ENCODE measurements around the gene MSL1.

Gene MSL1, protein sequence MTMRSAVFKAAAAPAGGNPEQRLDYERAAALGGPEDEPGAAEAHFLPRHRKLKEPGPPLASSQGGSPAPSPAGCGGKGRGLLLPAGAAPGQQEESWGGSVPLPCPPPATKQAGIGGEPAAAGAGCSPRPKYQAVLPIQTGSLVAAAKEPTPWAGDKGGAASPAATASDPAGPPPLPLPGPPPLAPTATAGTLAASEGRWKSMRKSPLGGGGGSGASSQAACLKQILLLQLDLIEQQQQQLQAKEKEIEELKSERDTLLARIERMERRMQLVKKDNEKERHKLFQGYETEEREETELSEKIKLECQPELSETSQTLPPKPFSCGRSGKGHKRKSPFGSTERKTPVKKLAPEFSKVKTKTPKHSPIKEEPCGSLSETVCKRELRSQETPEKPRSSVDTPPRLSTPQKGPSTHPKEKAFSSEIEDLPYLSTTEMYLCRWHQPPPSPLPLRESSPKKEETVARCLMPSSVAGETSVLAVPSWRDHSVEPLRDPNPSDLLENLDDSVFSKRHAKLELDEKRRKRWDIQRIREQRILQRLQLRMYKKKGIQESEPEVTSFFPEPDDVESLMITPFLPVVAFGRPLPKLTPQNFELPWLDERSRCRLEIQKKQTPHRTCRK

DNA sequence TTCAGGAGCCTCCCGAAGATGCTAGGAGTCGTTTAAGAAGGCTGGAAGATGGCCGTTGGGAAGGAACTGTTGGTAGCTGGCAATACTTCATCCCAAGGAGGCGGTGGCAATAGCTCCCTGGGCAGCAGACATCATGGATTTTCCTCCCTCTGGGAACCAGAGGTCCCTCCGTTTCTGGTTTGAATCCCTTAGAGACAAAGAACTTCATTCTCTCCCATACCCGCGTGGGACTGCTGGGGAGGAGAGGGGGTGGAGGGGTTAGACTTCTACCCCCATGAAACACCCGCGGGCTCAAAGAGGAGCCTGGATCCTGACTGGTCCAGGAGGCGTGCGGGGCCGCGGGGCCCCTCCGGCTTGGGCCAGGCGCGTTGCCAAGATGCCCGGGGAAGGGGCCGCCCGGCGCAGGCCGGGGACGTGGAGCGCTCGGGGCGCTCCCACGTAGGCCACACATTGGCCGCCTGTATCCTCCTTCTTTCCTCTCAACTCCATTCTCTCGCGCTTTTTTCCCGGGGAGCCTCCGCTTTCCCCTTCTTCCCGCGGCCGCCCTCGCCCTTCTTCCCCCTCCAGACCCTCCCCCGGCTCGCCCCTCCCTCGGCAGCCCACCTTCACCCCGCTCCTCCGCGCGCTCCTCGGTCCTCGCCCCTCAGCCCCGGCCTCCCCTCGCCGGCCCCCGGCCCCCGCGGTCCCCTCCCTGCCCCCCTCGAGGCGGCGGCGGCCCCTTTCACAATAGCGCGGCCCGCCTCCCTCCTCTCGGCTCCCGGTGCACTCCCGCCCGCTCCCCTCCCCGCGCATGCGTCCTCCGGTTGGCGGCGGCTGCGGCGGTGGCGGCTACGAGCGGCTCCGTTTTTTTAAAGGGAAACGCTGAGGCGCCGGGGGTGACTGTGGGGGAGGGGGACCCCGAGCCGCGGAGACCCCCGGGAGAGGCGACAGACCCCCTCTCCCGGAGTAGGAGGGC is at the start of gene MSL1:
Gene MSL1 (plus strand): TSS at position 791 of the 955 bp plus-strand sequence. CDS start 642 bp downstream, outside the sequence.
- no peak for DNase-seq (ENCODE audit: low read depth, low spot score)

GRCh38 chr17:40072040-40072734 is 49.6 kb upstream of the MSL1 start:
- DNase-seq (ENCODE audit: low read depth, low spot score): no peak

GRCh38 chr17:40072735-40073346 is 48.9 kb upstream of the MSL1 start:
- DNase-seq (ENCODE audit: low read depth, low spot score): no peak

DNA sequence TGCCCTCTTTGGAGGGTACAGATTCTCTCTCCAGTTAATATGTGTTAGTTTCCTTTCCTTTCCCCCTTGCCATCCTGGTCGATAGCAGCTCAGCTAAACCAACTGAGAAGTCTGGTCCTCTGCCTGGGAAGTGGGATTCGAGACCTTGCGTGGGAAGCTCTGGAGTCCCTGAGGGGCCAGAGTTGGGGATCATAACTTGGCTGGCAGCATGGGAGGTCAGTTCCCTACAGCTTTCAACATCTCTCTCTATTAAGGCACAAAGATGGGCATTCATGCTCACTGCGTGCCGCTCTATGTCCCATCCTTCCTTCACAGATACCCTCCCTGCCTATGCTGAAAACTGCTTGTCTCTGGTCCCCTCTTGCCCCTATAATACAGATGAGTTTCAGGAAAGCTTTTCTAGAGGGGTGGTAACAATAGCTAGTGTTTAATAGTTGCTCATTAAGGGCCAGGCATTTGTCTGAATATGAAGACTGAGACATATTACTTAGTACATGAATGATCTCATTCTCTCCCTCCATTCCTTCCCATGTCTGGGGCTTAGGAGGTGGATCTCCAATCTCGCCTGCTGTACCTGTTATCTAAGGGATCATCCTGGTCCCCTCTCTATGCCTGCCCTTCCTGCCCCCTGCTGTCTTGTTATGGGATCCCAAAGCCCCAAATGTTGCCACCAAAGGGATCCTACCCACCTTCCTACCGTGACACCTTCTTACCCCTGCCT is 48.2 kb upstream of the MSL1 start:
- DNase-seq (ENCODE audit: low read depth, low spot score): no peak

- no peak for DNase-seq (ENCODE audit: low read depth, low spot score)
Observed at GRCh38 chr17:40074175-40074512, 47.6 kb upstream of the MSL1 start.

GRCh38 chr17:40074871-40075200 is 46.9 kb upstream of the MSL1 start:
- DNase-seq (ENCODE audit: low read depth, low spot score): no peak

DNA sequence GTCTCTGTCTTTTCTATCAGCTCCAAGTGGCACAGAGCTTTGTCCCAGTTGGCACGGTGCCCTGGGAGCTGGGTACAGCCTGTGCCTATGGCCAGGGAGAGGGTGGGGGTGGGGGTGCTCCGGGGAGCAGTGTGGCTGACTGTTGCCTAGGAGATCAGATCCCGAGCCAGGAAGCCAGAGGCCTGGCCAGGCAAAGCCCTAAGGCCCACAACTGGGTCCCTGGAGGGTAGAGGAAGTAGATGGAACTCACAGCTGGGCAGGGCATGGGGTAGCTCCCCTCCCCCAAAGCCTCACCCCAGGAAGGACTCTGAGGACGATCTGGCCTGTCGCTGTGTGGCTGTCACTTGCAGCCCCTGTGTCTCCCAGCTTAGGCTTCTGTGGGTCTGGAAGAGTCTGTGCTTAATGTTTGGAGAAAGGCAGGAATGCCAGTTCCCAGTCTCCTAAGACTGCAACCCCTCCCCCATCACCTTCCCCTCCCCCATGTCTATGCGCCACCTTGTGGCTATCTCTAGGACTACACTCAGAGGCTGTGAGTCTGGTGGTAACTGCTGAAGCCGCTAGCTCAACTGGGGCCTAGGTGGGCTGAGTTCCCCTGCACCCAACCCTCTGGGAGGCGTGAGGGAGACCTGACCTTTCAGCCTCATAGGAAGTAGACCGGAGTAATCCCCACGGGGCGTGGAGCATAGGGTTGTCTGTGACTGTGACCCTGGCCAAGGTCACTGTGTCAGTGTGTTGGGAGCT is 46.4 kb upstream of the MSL1 start:
- no peak for DNase-seq (ENCODE audit: low read depth, low spot score)

GRCh38 chr17:40075942-40076498 is 45.8 kb upstream of the MSL1 start:
- DNase-seq (ENCODE audit: low read depth, low spot score): no peak

DNA sequence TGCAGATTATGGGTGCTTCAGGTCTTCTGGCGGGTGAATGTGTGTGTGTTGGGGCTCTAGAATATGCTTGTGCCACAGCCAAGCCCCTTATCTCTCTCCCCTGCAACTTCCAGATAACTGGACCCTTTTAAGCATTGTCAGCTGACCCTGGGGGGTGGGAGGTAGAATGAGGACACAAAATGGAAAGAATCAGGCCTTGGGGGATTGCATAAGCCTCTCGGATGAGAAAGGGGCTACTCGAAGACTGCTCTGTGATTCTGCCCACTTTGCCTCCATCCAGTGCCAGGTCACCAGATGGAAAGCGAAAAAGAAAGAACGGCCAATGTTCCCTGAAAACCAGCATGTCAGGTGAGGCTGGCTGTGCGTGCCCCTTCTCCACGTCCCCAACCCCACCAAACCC is 45.2 kb upstream of the MSL1 start:
- DNase-seq (ENCODE audit: low read depth, low spot score): no peak

GRCh38 chr17:40079545-40079944 is 42.2 kb upstream of the MSL1 start:
- DNase-seq (ENCODE audit: low read depth, low spot score): no peak

- DNase-seq (ENCODE audit: low read depth, low spot score): no peak
Observed at GRCh38 chr17:40084477-40084876, 37.3 kb upstream of the MSL1 start.

DNA sequence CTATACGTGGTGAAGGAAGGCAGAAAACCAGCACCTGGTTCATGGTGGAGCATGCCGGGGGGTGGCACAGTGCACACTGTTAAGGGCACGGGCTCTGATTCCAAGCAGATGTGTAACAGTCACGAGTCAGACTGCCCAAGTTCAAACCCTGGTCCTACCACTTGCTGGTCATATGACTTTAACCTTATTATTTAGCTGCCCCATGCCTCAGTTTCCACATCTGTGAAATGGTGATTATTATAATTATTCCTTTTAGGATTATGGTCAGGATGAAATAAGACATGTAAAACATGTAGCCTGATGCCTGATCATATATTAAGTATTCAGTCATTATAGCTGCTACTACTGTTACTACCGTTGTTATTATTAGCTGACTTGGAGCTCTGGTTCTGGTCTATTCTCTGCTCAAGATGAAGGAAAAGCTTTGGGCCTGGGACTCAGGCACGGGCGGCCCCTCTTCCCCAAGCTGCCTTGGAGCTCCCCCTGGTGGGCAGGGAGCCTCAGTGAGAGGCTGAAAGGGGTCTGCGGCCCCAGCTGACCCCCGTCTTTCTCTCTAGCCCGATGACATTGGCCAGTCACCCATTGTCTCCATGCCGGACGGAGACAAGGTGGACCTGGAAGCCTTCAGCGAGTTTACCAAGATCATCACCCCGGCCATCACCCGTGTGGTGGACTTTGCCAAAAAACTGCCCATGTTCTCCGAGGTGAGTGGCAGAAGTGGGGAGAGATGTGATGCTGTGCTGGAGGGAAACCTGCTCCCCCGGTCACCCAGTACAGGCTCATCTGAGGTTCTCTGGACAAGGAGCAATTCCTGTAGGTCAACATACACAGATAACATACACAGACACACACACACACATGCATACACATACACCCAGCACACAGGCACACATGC is 35.4 kb upstream of the MSL1 start:
- DNase-seq (ENCODE audit: low read depth, low spot score): no peak

GRCh38 chr17:40087049-40087794 is 34.5 kb upstream of the MSL1 start:
- no peak for DNase-seq (ENCODE audit: low read depth, low spot score)

GRCh38 chr17:40087903-40088718 is 33.7 kb upstream of the MSL1 start:
- no peak for DNase-seq (ENCODE audit: low read depth, low spot score)

DNA sequence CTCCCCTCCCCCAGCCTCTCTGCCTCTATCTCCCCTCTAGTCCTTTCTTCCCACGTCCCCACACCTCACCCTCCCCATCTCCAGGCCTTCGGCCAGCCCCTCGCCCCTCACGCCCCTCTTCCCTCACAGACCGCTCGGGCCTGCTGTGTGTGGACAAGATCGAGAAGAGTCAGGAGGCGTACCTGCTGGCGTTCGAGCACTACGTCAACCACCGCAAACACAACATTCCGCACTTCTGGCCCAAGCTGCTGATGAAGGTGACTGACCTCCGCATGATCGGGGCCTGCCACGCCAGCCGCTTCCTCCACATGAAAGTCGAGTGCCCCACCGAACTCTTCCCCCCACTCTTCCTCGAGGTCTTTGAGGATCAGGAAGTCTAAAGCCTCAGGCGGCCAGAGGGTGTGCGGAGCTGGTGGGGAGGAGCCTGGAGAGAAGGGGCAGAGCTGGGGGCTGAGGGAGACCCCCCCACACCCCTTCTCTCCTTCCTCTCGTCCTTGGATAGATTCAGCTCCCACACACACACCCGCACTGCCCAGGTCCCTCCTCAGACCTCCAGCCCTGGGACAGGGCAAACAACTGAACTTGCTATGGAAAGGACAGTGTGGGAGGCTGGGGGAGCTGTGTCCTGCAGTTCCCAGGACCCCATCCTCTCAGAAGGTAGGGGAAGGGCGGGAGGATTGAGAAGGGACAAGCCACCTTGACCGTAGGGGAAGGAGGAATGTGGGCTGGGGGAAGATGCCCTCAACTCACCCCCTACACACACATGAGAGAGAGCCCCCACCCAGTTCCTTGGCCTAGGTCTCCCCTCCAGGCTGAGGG is 32.5 kb upstream of the MSL1 start:
- DNase-seq (ENCODE audit: low read depth, low spot score): no peak
